Skin epidermis (tissue), 12 donors: ENCODE measurements around the gene SEMA3A.

Experiments
- H3K27ac ChIP-seq, 21 experiments: fragments of 200-600 bp; sonication (generic) in 11 of 21; one replicate each; pipeline ENCODE4 v1.5.0; 2020; ENCODE audit warnings: mild to moderate bottlenecking in 3 of 21, inconsistent platforms in 2 of 21, moderate library complexity in 2 of 21
- H3K4me3 ChIP-seq, 7 experiments: fragments of 200-600 bp; sonication (generic) in 2 of 7; one replicate each; pipeline ENCODE4 v1.5.0; 2020; ENCODE audit warnings: inconsistent platforms in 2 of 7, mild to moderate bottlenecking in 2 of 7, moderate library complexity in 1 of 7

Gene SEMA3A

DNA sequence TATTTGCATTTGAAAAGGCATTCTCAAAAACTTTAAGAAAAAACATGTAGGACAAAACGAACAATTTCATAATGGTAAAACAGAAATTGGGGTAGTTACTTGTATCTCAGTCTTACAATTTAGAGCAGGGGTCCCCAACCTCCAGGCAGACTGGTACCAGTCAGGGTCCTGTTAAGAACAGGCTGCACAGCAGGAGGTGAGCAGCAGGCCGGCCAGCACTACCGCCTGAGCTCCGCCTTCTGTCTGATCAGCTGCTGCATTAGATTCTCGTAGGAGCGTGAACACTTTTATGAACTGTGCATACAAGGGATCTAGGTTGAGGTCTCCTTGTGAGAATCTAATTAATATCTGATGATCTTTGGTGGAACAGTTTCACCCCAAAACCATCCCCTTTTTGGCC, 77.3 kb downstream of the SEMA3A start:
- no peak overlapping the region for H3K4me3 ChIP-seq
- no peak overlapping the region for H3K27ac ChIP-seq

DNA sequence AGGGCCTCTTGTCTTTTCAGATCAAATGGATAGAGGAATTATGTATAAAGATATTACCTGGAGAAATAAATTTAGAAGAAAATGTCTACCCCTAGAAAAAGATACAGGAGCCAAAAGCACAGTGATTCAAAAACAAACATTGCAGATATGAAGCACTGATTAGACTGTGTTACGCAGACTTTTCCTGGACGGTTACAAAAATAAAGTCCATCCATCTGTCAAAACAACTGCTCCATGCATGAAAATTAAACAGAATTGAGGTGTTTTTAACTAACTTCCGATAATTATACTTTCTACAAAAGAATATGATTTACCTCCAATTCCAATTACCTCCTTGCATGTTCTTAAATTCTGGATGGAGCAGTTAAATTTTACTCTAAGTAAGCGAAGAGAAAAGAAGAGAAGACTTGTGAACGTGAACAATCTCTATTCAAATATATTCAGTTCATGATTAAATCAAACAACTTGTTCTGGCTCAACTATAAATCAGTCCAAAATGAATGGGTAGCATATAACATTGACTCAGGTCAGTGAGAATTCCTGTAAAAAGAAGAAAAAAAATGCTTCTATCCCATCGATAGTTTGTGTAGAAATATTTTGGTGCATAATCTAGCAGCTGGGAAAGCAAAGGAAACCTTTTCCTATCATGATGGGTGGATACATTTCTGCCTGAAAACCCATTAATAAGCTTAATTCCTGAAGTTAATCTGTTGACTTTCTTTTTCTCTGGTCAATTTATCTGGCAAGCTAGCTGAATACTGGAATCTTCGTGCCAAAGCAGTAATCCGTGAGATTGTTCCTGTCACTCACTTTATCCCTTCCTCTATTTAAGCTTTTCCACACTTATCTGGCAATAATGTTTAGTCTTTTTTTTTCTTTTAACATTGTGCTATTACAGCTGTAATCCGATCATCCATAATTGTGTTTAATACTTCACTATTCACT, 80.4 kb downstream of the SEMA3A start:
- H3K4me3 ChIP-seq = no peak overlapping the region
- no peak overlapping the region for H3K27ac ChIP-seq

DNA sequence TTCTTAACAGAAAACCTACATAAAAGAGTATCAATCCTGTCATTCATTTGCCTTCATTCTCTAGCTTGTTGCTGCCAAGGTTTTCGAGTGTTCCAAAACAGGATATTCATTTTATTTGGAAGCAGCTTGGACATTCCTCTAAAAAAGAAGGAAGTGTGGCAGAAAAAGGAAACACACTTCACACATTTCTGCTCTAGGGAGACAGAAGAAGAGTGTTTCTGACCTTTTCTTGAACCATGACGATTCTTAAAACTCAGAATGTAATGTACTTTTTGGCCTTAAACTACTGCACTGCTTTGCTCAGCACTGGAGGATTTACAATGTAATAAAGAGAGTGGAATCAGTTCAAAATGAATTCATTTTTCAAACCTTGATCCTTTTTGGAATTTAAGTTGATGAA, 81.3 kb downstream of the SEMA3A start:
- H3K27ac ChIP-seq = no peak overlapping the region
- no peak overlapping the region for H3K4me3 ChIP-seq

DNA sequence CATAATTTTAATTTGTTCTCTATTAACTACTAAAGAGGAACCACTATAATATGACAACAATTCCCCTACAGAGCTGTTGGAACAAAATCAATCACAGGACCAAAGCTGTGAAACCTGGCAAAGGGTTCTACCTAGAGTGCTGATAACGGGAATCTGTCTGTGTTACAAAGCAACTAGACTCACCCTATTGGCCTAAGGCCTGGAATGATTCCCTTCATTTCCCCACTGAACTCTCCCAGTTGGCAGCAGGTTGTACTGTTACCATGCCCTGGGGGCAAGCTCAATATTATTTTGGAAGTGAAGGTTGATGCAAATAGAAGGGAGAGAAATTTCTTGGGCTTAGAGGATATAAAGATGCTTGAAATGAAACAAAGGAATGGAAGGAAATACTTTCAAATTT, 81.8 kb downstream of the SEMA3A start:
- no peak overlapping the region for H3K27ac ChIP-seq
- H3K4me3 ChIP-seq = no peak overlapping the region

DNA sequence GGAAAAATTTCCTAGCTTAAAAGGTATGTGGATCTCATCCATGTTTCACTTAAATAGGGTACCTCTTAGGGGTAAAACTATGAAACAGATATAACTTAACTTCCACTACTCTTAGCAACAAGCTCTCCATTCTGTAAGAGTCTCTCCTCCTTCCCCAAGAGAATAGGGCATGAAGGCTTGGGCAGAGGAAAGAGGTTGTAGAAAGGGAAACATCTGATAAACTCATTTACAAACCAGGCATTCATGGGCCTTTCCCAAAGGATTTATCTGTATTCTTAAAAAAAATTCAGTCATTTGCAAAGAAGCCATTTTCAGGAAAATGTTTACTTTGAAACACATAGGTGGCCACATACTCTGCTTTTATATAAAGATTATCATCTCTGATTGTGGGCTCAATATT, 82.7 kb downstream of the SEMA3A start:
- Histone ChIP-seq H3K27ac (no peak overlapping the region), H3K4me3 (no peak overlapping the region)

DNA sequence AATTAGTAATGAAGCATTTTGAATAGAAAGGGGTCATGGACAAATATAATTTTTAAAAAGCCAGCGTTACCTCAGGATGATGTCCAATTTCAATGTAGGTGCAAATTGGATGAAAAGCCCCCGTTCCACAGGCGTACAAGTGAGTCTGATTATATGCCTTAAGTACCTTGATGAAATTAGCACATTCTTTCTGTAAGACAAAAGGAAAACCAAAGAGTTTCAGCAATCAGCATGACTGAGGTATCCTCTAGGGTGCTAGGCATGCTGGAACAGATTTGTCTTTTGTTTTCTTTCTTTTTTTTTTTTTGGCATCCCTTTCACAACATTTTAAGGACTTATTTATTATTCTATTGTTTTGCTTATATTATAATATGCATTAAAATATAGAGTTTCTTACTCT, 84.2 kb downstream of the SEMA3A start:
- Histone ChIP-seq H3K27ac (no peak overlapping the region), H3K4me3 (no peak overlapping the region)

DNA sequence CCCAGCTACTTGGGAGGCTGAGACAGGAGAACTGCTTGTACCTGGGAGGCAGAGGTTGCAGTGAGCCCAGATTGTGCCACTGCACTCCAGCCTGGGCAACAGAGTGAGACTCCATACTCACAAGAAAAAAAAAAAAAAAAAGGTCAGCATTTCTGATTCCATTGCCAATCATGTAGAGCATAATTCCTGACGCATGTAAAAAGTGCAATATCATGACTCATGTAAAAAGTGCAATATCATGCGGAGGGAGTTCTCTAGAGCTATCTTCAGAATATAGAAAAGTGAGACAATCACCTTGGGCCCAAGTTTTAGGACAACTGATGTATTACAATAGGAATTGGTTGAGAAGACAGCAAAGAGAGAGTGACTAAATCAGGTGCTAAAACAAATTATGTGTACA, 85.8 kb downstream of the SEMA3A start:
- Histone ChIP-seq H3K27ac (no peak overlapping the region), H3K4me3 (no peak overlapping the region)

DNA sequence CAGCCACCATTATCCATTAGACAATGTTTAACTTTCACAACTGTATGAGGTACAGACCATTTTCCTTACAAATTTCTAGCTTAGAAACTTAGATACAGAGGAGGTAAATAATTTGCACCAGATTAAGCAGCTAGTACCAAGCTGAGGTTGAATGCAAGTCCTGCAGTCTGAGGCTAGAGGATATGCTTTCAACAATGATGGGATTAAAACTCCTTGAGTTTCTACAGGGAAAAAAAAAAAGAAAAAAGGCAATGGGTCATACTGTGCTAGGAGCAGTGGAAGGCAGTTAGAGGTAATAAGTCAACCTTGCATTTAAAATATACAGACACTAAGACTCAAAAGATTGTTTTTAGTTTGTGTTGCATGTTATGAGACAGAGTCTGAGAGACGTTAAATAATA, 86.5 kb downstream of the SEMA3A start:
- H3K27ac ChIP-seq = no peak overlapping the region
- H3K4me3 ChIP-seq = no peak overlapping the region

DNA sequence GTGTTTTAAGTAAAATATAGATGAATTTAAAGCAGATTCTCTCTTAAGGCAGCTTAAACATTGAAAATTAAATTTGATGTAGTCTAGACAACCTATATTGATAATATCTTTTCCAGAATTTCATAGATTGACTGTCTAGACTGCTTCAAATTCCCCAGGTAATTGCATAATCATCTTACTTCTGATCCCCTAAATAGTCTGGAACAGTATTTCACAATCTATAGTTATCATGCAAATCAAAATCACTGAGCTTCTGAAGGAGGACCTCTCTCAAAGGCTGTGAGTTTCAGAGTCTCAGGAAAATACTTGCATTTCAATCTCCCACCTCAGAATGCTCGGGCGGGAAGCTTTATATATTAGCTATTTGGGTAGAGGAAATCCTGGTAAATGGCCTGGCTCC, 87.3 kb downstream of the SEMA3A start:
- H3K4me3 ChIP-seq = no peak overlapping the region

DNA sequence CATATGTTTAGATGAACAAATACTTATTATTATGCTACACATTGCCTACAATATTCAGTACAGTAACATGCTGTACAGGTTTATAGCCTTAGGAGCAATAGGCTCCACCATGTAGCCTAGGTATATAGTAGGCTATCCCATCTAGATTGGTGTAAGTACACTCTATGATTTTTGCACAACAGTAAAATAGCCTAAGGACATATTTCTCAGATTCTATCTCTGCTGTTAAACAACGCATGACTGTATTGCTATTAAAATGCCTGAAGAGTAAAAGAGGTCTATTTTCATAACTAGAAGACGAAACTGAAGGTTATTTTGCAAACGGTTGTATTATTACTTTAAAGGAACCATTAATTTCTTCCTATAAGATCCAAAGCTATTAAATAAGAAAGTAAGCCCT, 88.3 kb downstream of the SEMA3A start:
- Histone ChIP-seq H3K4me3 (no peak overlapping the region), H3K27ac (no peak overlapping the region)

More for the DNA sequence above, 87.3 kb downstream of the SEMA3A start:
- no peak overlapping the region for H3K27ac ChIP-seq

DNA sequence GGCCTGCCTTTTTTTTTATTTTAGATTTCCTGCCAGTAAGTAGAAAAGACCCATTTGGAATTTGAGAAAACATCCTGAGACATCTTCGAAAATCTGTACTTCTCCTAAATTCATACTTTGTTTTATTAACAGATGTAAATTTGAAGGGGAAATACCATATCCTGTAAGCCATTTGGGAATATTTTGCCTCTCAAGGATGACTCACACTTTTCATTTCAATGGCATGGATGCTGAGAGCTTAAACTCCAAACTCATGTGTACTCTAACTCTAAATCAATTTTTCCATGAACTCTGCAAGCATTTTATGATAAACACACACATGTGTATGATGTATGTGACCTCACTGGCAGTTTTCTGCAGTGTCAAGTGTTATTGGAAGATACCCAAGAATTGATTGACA, 89.0 kb downstream of the SEMA3A start:
- Histone ChIP-seq H3K27ac (no peak overlapping the region), H3K4me3 (no peak overlapping the region)

DNA sequence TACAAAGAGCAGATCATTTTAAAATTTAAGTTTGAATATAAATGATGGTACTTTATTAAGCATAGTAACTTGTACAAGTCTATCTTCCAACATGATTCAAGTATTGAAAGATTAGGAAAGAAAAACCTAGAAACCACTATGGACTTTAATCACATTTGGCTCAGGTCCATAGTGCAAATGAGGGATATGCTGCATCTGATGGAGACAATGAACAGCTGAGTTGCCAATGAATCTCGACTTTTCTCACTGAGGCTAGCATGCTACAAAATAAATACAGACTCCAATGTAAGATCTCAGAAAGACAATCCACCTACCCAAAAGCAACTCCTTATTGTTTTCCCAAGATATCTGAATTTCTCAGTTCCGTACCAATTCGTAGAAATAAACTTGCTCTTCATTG, 89.8 kb downstream of the SEMA3A start:
- Histone ChIP-seq H3K4me3 (no peak overlapping the region), H3K27ac (no peak overlapping the region)

DNA sequence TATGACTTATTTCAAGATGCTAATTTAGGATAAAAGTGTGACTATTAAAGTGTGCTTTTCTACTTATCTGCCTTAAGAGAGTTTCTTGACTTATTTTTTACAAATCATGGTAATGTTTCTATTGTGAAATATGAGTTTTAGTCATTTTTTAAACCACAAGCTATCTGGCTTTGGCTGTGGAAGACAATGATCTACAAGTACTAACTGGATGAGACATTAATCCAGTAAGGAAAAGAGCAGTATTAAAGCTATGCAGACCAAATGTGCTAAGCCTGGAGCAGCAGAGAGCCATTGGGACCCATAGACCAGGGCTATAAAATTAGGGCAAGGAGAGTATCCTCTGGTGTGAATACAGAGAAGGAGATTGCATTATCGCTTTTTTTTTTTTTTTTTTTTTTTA, 92.4 kb downstream of the SEMA3A start:
- H3K27ac ChIP-seq = no peak overlapping the region
- no peak overlapping the region for H3K4me3 ChIP-seq

DNA sequence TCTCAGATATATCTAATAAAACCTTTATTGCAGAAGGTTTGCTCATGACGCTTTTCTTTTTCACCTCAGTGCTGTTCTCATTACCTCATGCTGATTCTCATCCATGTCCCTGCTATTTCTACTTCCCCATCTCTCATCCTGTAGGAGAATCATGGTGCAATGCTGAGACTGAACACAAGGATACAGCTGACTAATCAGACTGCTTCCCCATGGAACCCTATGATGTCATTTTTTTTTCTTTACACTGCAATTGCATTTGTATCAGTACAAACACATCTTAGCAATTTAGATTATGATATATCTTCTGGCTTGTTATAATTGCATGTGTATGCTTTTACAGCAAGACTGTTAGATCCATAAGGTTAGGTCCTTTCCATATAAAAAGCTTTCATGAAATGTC, 93.7 kb downstream of the SEMA3A start:
- no peak overlapping the region for H3K27ac ChIP-seq
- H3K4me3 ChIP-seq = no peak overlapping the region

DNA sequence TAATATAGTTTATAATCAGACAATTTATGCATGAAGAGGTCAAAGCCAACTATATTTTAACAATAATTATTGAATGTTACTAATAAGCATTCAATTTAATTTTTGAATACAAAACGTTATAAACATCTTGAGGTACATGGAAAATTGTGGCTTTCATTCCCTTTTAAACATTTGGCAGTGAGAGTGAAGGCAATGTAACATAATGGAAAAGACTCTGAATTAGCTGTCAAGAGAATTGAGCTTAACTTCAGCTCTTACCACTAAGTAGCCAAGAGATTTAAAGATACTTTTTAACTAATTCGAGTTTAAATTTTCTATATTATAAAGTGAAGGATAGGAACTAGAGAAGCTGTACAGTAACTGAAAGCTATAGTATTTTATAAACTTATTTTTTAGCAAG, 98.6 kb downstream of the SEMA3A start:
- Histone ChIP-seq H3K27ac (no peak overlapping the region), H3K4me3 (no peak overlapping the region)

DNA sequence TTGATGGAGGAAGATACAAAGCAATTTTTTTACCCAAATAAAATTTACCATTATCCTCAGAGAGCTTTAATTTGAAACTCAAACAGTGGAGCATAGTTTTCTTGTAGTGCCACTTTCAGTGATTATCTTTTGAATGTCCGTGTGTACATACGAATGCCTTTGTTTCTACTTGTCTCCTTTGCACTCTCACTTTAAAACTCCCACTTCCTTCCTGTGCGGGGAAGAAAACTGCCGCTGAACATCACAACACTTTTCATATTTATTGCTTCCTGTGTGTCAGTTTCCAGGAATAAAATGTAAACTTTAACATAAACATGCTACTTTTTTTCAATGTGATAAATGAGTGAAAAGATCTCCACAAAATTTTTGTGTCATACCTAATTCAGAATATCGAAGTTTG, 102.4 kb downstream of the SEMA3A start:
- Histone ChIP-seq H3K4me3 (no peak overlapping the region), H3K27ac (no peak overlapping the region)

DNA sequence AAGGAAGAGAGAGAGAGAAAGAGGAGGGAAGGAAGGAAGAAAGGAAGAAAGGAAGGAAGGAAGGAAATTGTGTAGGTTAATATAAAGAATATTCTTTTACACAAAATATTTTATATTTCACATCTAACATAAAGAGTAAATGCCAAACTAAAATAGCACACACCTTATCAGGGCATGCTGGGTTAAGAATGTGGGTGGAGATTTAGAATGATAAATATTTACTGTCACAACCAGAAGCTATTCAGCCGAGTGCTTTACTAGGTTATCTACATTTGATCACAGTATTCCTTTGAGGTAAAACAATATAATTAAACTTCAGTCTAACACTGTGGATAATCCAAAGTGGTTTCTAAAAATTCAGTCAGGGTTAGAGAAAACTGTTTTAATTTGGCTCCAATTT, 103.3 kb downstream of the SEMA3A start:
- H3K27ac ChIP-seq = no peak overlapping the region
- H3K4me3 ChIP-seq = no peak overlapping the region

DNA sequence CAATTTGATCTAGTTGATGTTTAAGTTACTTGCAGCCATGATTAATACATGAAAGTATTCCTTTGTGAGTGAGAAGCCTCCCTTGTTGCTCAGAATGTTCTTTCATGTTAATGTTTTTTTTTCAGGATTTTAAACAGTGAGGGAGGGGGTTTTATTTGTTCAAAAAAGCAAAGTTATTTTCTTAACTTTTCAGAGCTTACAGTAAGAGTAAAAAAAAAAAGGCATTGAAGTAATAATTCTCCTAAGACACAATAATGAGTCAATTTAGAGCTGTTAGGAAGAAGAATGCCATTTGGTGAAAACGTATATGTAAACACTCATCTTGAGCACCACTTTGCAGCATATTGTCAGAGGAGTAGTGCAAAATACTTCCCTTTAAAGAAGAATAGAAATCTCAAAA, 105.8 kb downstream of the SEMA3A start:
- Histone ChIP-seq H3K4me3 (no peak overlapping the region), H3K27ac (no peak overlapping the region)

DNA sequence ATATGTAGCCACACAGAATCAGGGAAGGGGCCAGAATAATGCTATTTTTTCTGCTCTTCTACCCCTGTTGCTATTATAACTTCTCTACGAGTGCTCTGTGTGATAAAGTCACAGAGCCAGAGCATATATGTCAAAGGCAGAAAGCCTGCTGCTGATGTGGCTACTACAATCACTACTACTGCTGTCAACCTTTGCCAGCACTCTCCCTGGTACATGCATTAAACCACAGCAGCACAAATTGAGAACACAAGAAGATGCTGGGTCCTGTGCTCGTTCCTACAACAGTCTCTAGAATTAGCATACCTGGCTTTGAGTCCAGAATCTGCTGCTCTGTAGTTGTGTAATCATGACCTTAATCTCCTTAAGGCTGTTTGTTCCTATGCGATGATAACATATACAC, 108.6 kb downstream of the SEMA3A start:
- H3K4me3 ChIP-seq = no peak overlapping the region
- H3K27ac ChIP-seq = no peak overlapping the region

DNA sequence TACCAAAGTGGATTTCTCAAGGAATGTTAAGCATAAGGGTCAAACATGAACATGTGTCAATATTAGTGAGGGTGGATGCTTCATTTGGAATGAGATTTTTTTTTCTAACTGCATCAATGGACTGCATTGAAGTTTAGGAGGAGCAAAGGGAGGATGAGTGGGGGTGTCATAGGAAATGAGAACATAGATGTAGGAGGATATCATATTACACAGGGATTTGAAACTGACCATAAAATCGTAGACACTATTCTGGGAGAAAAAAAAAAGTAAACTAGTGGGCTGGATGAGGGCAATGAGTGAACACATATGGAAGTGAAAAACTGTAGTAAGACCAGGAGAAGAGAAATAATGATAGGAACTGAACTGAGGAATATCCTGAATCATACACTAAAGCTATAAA, 109.4 kb downstream of the SEMA3A start:
- no peak overlapping the region for H3K27ac ChIP-seq
- H3K4me3 ChIP-seq = no peak overlapping the region

DNA sequence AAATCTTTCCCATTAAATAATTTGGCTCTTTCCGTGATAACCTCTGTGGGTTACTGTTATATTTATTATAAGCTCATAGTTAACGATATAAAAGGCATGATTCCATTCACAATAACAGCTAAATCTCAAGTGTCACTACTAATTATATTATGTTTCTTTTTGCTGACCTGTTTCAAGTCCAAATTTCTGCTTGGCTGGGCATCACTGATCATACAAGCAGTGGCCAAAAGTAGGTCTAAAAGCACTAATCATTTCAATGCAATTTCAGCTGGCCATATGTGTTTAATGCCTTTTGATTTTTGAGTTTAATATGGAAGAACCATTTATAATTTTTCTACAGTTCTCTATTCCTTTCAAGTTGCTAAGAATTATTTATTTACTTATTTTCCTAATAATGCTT, 110.7 kb downstream of the SEMA3A start:
- Histone ChIP-seq H3K4me3 (no peak overlapping the region), H3K27ac (no peak overlapping the region)

DNA sequence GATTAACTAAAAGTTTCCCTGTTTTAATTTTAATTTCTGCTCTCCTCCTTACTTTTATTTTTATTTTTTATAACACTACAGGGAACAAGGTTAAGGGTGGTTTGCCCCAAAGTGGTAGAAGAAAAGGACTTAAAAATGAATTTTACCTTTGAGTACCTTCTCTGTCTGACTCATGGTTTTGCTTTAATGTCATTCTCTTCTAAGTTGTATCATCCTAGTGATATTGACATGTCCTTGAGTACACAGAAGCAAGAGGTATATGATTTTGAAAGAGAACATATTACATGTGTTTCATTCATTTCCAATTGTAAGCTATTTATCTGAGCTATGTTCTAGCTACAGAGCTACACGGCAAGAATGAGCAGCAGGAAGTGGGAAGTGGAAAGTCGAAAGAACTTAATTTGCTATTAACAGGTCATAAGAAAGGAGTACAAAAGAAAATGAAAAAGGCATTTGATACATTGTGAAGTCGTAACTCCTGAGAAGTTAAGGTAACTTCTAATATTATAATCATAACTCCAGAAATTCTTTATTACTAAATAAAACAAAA, 112.5 kb downstream of the SEMA3A start:
- Histone ChIP-seq H3K4me3 (no peak overlapping the region), H3K27ac (no peak overlapping the region)
